ENCODE results near the gene SMOC2. TPM values are rescaled to one million over a fixed set of nuclear protein-coding genes. Genes with fewer than 3 reads are reported as not detected.

Gene SMOC2
- total RNA-seq, 1 donor from 2014 or later, result 0.53 TPM

DNA sequence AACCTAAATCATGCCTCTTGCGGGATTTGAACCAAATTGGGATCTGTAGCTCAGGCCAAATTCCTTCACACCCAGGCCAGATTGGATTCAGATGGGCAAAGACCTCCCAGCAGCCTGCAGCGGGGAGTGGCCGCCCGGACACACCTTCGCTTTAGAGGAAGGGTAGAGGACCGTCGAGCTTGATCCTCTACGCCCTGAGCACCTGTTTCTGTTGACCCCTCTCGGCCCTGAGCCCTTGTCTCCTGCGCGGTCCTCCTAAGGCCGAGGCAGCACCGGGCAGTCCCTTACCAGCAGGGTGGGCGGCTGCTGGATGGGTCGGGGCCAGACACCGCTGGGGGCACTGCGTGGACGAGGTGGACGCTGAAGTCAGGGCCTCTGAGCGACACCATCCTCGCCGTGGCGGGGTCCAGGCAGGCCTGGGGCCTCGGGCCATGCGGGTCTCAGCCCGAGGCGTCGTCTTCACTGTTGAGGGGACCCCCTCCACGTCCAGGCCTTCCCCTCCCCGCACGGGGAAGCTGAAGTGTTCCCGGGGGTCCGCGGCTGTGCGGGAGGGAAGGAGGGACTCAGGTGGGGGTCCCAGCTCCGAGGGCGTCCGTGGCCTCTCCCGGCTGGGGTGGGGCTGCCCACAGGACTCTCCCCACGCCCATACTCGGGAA, 114.8 kb downstream of the SMOC2 start:
- Histone ChIP-seq H3K4me3 (ENCODE audit: low read depth, low read length) (no peak overlapping the region), H3K27me3 (ENCODE audit: control insufficient read depth, insufficient read depth, low read length) (no peaks in the 10 kb centered on the region), H3K36me3 (ENCODE audit: control insufficient read depth, insufficient read depth, low read length) (no peaks in the 10 kb centered on the region)
- DNase-seq (ENCODE audit: low read depth) (no peak), FAIRE-seq (no peak)
- TF ChIP-seq, protein P1, sequence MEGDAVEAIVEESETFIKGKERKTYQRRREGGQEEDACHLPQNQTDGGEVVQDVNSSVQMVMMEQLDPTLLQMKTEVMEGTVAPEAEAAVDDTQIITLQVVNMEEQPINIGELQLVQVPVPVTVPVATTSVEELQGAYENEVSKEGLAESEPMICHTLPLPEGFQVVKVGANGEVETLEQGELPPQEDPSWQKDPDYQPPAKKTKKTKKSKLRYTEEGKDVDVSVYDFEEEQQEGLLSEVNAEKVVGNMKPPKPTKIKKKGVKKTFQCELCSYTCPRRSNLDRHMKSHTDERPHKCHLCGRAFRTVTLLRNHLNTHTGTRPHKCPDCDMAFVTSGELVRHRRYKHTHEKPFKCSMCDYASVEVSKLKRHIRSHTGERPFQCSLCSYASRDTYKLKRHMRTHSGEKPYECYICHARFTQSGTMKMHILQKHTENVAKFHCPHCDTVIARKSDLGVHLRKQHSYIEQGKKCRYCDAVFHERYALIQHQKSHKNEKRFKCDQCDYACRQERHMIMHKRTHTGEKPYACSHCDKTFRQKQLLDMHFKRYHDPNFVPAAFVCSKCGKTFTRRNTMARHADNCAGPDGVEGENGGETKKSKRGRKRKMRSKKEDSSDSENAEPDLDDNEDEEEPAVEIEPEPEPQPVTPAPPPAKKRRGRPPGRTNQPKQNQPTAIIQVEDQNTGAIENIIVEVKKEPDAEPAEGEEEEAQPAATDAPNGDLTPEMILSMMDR (IDR thresholded peaks at IDR 0.05; ENCODE audit: insufficient read depth, low read length, severe bottlenecking), result no peak

DNA sequence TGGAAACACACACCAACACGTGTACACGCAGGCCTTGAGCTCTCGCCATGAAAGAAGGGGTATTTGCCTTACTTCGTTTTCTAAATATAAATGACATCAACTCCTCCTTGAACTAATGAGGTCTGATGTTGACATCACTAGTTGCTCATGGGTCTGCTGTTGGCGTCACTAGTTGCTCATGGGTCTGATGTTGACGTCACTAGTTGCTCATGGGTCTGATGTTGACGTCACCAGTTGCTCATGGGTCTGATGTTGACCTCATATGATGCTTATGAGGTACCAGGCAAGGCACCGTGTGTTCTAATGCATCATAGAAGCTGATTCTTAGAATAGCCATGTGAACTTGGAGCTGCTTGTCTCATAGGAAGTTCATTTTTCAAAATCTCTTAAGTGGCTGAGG, 116.5 kb downstream of the SMOC2 start:
- H3K27me3 ChIP-seq (ENCODE audit: control insufficient read depth, insufficient read depth, low read length), result no peaks in the 10 kb centered on the region
- FAIRE-seq (no peak), DNase-seq (ENCODE audit: low read depth) (no peak)
- H3K4me3 ChIP-seq (ENCODE audit: low read depth, low read length), result no peak overlapping the region
- TF ChIP-seq, protein P1 (IDR thresholded peaks at IDR 0.05; ENCODE audit: insufficient read depth, low read length, severe bottlenecking), result no peak
- no peaks in the 10 kb centered on the region for H3K36me3 ChIP-seq (ENCODE audit: control insufficient read depth, insufficient read depth, low read length)

- DNase-seq (ENCODE audit: low read depth), result no peak
- TF ChIP-seq, protein P1 (IDR thresholded peaks at IDR 0.05; ENCODE audit: insufficient read depth, low read length, severe bottlenecking), result no peak
- no peak overlapping the region for H3K4me3 ChIP-seq (ENCODE audit: low read depth, low read length)
These were observed 117.7 kb downstream of the SMOC2 start for GRCh38 chr6:168558686-168559085.

DNA sequence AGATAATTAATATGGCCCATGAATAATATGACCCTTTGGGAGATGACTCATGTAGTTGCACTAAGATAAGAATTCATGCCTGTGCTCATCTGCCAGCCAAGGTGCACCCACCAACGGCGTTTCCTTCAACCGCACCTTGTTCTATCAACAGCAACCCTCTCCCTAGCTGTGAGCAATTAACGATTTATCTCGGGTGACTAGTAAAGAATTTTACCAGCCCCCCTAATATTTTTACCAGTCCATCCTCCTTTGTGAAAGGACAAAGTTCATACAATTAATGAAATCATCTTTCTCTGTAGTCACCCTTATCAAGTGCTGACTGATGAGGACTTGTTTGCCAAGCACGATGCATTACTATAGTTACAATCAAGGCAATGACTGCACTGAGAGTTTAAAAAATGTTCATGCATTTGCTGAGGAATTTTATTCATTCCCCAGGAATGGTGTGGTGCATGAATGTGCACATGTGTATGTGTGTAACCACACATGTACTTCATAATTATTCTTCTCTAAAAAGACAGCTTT, 118.7 kb downstream of the SMOC2 start:
- Histone ChIP-seq H3K27me3 (ENCODE audit: control insufficient read depth, insufficient read depth, low read length) (no peaks in the 10 kb centered on the region), H3K36me3 (ENCODE audit: control insufficient read depth, insufficient read depth, low read length) (no peaks in the 10 kb centered on the region), H3K4me3 (ENCODE audit: low read depth, low read length) (no peak overlapping the region)
- TF ChIP-seq, protein P1 (IDR thresholded peaks at IDR 0.05; ENCODE audit: insufficient read depth, low read length, severe bottlenecking), result no peak
- DNase-seq (ENCODE audit: low read depth) (no peak), FAIRE-seq (no peak)

More at GRCh38 chr6:168558686-168559085, 117.7 kb downstream of the SMOC2 start:
- no peaks in the 10 kb centered on the region for H3K27me3 ChIP-seq (ENCODE audit: control insufficient read depth, insufficient read depth, low read length)
- peak; percentile 52 for FAIRE-seq
- H3K36me3 ChIP-seq (ENCODE audit: control insufficient read depth, insufficient read depth, low read length), result no peaks in the 10 kb centered on the region

DNA sequence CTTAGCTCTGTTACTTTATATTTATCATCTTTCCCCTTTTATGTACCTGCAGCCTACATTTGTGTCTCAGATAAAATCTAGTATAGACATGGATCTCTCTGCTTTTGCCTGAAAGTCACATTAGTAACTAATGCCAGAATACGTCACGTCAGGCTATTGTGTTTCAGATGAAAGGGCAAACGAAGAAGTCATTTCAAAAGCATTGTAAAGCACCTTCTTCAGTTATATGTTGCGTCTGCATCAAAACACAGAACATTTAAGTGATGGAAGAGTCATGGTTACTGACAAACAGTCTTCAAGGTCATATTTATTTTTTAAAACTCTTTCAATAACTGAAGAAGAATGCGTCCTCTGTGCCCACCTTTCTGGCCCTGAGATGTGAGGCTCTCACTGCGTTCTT, 119.1 kb downstream of the SMOC2 start:
- Histone ChIP-seq H3K27me3 (ENCODE audit: control insufficient read depth, insufficient read depth, low read length) (no peaks in the 10 kb centered on the region), H3K36me3 (ENCODE audit: control insufficient read depth, insufficient read depth, low read length) (no peaks in the 10 kb centered on the region), H3K4me3 (ENCODE audit: low read depth, low read length) (no peak overlapping the region)
- DNase-seq (ENCODE audit: low read depth) (no peak), FAIRE-seq (no peak)
- TF ChIP-seq, protein P1 (IDR thresholded peaks at IDR 0.05; ENCODE audit: insufficient read depth, low read length, severe bottlenecking), result no peak
